HFF-Myc (cell line): ENCODE measurements around the gene LEFTY2.
"Not testable (repeated sequence)": the region's sequence is repeated elsewhere in the genome, so short reads cannot be mapped to it uniquely, and the experiment has no call there.

Experiments used
- DNase-seq: peaks from one replicate; pipeline ENCODE4 v3.0.0-alpha.2; 2011; ENCODE audit warnings: low read depth; ENCODE audit errors: extremely low read depth
- H3K4me3 ChIP-seq: replicated peaks from 2 replicates; pipeline ENCODE4 v1.5.1; 2011; ENCODE audit warnings: low read depth, mild to moderate bottlenecking, control low read depth, low read length
- TF ChIP-seq, protein P1 (sequence below): IDR thresholded peaks from 2 replicates; pipeline ENCODE4 v1.5.1; 2012; ENCODE audit warnings: mild to moderate bottlenecking, low read depth, low read length, control low read depth; ENCODE audit errors: missing control alignments

LEFTY2 gene

DNA sequence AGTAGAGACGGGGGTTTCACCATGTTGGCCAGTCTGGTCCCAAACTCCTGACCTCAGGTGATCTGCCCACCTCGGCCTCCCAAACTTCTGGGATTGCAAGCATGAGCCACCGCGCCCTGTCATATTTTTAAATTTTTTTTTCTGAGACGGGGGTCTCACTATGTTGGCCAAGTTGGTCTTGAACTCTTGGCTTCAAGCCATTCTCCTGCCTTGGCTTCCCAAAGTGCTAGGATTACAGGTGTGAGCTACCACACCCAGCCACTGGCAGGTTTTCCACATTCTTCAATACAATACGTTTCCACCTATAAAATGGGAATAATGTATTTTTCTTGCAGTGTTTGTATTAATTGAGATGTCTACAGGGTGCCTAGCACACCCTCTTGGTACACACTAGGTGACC is 48.7 kb downstream of the LEFTY2 start:
- H3K4me3 ChIP-seq, result no peak overlapping the region
- TF ChIP-seq, protein P1, sequence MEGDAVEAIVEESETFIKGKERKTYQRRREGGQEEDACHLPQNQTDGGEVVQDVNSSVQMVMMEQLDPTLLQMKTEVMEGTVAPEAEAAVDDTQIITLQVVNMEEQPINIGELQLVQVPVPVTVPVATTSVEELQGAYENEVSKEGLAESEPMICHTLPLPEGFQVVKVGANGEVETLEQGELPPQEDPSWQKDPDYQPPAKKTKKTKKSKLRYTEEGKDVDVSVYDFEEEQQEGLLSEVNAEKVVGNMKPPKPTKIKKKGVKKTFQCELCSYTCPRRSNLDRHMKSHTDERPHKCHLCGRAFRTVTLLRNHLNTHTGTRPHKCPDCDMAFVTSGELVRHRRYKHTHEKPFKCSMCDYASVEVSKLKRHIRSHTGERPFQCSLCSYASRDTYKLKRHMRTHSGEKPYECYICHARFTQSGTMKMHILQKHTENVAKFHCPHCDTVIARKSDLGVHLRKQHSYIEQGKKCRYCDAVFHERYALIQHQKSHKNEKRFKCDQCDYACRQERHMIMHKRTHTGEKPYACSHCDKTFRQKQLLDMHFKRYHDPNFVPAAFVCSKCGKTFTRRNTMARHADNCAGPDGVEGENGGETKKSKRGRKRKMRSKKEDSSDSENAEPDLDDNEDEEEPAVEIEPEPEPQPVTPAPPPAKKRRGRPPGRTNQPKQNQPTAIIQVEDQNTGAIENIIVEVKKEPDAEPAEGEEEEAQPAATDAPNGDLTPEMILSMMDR, result no peak
- no peak for DNase-seq

DNA sequence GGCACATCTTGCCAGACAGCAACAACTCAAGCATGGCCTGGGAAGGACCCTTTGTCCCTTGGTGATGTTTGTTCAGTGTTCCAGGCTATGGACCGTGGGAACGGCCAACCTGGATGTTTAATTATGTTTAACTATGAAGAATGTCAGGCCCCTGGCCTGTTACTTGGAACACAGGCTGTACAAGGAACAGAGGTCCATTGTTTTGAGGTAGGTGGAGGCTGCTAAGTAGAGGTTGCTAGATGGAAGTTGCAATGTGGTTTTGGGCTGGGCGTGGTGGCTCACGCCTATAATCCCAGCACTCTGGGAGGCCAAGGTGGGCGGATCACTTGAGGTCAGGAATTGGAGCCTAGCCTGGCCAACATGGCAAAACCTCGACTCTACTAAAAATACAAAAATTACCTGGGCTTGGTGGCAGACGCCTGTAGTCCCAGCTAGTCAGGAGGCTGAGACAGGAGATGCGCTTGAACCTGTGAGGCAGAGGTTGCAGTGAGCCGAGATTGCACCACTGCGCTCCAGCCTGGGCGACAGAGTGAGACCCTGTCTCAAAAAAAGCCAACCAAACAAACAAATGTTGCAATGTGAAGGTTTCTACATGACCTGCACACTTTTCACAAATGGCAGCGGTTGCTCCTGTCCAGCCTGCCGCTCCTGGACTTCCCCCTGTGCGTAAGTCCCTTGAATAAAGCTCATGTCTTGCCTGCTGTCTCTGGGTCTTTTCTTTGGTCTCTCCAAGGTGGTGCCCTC is 49.6 kb downstream of the LEFTY2 start:
- DNase-seq, result no peak
- H3K4me3 ChIP-seq, result no peak overlapping the region
- TF ChIP-seq, protein P1, result no peak

DNA sequence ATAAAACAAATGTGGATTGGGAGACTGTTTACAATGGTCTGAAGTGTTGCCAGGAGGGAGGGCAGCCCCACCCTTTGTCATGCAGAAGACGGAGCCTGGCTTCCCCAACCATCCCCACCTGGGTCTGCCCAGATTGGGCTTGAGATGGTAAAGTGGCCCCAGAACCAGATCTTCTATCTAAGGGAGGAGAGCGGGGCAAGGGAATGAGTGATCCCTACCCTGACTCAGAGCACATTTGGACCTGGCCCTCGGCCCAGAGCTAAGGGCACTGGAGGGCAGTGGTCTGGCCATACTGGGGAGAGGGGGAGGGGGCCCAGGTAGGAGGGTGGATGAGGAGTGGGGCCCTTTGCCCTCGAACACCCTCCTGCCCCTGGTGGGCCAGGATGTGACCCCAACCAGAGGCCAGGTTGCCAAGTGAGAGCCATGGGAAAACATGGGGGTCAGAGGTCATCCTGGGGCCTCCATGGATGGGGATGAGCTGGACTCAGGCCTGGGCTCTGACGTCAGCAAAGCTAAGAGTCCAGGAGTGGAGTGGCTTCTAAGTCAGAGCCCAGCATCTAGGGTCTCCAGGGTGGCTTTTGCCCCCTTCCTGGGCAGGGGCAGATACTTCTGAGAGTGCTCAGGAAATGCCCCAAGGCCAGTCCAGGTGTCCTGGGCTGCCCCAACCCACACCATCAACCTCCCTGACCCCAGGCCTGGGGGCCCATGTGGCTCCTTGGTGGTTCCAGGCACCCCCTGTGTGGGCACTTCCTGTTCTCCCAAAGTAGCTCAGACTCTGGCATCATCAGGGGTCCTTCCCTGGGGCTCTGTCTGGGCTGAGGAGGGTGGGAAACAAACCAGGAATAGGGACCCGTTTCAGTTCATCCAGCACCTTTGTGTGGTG is 50.4 kb downstream of the LEFTY2 start:
- DNase-seq, result no peak
- H3K4me3 ChIP-seq, result no peak overlapping the region
- TF ChIP-seq, protein P1, result no peak

DNA sequence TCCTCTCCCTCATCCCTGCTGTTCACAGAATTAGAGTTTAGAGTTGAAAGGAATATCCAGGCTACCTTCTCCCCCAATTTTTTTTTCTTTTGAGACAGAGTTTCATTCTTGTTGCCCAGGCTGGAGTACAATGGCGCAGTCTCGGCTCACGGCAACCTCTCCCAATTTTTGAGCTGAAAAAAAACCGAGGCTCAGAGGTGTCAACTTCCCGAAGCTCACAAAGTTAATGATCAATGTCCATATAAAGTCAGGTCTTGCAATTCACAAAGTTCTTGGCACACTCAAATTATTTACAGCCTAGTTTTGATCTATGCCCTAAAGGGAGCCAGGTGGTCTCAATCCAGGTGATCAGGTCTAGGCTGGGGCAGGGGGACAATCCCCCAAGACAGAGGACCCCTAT is 51.3 kb downstream of the LEFTY2 start:
- no peak for DNase-seq
- TF ChIP-seq, protein P1, result no peak
- H3K4me3 ChIP-seq, result no peak overlapping the region

DNA sequence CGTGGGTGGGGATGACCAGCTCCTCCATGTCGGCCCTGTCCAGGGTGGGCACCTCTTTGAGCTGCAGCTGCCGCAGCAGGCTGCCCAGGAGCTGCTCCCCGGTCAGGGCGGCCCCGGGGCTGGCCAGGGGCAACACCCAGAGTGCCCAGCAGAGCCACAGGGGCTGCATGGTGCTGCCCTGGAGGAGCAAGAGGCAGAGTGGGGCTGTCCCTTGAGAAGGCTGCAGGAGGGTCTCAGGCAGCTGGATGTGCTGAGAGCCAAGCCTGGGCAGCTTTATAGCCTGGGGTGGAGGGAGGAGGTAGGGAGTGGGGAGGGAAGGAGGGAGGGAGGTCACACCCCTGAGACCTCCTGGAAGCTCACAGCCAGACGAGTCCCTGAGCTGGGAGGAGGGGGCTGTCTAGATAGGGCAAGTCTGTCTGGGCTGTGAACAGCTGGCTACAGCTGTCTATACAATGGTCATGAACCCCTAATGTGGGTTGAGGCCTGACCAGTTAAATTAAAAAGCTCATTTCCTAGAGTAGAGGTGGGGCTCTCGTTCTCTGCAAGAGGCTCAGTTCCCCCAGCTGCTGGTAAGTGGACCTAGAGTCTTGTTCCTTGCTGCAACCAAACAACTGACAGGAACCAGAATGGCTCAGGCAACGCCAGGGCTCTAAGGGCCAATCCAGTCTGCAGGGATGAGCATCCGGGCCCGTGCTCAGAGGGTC is 52.0 kb downstream of the LEFTY2 start, which contains the start of gene LEFTY1:
TSS of gene LEFTY1 (minus strand) at position 249 of the 704 bp plus-strand sequence. CDS start at position 169, 80 bp downstream.
- no peak for DNase-seq
- TF ChIP-seq, protein P1, result no peak
- H3K4me3 ChIP-seq, result no peak within 1 kb of the TSS

DNA sequence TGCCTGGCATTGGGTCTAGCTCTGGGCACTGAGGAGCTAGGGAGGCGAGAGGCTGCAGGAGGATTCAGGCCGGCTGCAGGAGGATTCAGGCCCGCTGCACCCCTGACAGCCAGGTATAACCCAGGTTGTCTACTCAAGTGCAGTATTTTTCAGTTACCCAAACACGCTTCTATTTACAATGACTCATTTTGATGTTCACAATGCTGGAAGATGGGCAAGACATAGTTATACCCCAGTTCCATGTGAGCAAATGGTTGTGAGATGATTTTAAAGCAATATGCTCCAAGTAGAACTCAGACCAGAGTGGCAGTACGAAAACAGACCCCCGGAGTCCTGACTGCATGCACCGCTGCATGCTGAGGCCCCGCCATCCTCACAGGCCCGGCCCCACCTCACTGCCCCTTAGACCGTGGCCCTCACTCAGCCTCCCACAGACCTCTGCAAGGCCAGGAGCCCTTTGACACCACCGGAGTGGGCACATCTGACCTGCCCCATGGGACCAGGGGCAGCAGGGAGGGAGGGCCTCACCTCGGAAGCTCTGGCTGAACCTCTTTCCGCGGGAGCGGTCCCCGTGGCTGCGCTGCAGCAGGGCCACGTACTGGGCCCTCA is 52.6 kb downstream of the LEFTY2 start:
- TF ChIP-seq, protein P1, result no peak
- no peak overlapping the region for H3K4me3 ChIP-seq
- no peak for DNase-seq

DNA sequence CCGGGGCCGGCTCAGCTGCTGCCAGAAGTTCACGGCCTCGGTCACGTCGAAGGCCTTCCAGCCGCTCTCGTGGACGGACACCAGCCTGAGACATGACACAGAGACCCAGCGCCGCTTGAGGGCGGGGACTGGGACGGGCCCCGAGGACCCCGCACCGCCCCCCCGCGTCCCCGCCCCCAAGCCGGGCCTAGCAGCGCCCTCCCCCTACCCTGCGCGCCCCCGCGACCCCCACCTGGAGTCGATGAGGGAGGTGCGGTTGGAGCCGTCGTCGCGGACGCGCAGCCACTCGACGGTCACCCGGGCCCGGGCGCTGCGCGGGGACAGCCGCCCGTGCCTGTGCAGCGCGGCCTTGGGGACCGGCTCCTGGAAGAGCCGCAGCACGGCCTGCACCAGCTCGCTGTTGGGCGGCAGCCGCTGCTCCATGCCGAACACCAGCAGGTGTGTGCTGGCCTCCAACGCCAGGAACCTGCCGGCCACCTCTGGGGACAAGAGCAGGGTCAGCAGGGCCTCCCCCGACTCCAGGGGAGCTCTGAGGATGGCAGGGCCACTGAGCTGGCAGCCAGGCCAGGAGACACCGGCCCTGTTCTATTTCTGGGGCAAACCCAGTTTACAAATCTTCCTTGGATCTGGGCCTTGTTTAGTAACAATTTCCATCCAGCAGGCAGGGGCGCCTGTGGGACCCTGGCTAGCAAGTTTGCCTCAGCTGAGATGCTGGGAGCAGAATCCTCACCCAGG is 53.3 kb downstream of the LEFTY2 start:
- not testable (repeated sequence) for H3K4me3 ChIP-seq

More for the DNA sequence above, 53.3 kb downstream of the LEFTY2 start:
- DNase-seq, result not testable (repeated sequence)
